ENCODE measurements around the gene NGDN.

- no peak for TF ChIP-seq ZNF274 (IDR thresholded peaks at IDR 0.05; ENCODE audit: low read length)
- TF ChIP-seq ZNF274 (tag by site-specific recombination; IDR thresholded peaks at IDR 0.05; ENCODE audit: borderline replicate concordance) = no peak
- TF ChIP-seq CTCF (tag by site-specific recombination; IDR thresholded peaks at IDR 0.05) = no peak
- TF ChIP-seq ZNF239 (tag by site-specific recombination; IDR thresholded peaks at IDR 0.05) = no peak
- no peak for TF ChIP-seq ZFHX2 (tag by site-specific recombination; conservative IDR thresholded peaks at IDR 0.05)
- TF ChIP-seq ZNF521 (tag by site-specific recombination; IDR thresholded peaks at IDR 0.05) = no peak
- no peak for TF ChIP-seq ZBTB49 (tag by site-specific recombination; IDR thresholded peaks at IDR 0.05; ENCODE audit: low read depth)
- no peak for TF ChIP-seq PRDM10 (tag by site-specific recombination; IDR thresholded peaks at IDR 0.05)
- no peak for TF ChIP-seq ZNF23 (tag by site-specific recombination; IDR thresholded peaks at IDR 0.05; ENCODE audit: borderline replicate concordance)
- no peak for TF ChIP-seq ZSCAN5A (tag by site-specific recombination; IDR thresholded peaks at IDR 0.05)
- TF ChIP-seq ATF2 (tag by site-specific recombination; IDR thresholded peaks at IDR 0.05; ENCODE audit: low read depth) = no peak
- no peak for TF ChIP-seq ZNF16 (tag by site-specific recombination; IDR thresholded peaks at IDR 0.05; ENCODE audit: low read depth)
Observed at GRCh38 chr14:23469906-23470403, 452 bp downstream of the NGDN start.
